Smooth muscle cell (in vitro differentiated cells): ENCODE data around the gene UNC5A. TPM values are rescaled to one million over a fixed set of nuclear protein-coding genes. Genes with fewer than 3 reads are reported as not detected.

Experiments used
- DNase-seq: peaks from one replicate; lab custom pipeline; 2025; ENCODE audit not compliant: unreplicated experiment; lab: John Stamatoyannopoulos, UW
- H2AFZ ChIP-seq: fragments of 200-600 bp; sonication (generic); 2 replicates; pipeline ENCODE4 v1.6.0; 2016; ENCODE audit warnings: antibody characterized with exemption, low read depth, mild to moderate bottlenecking
- H3F3A ChIP-seq: fragments of 200-600 bp; sonication (generic); 2 replicates; pipeline ENCODE4 v1.6.0; 2017; ENCODE audit warnings: antibody characterized with exemption, low read depth
- H3K27ac ChIP-seq: fragments of 200-600 bp; sonication (generic); 2 replicates; pipeline ENCODE4 v1.5.1; 2016; ENCODE audit warnings: low read depth, mild to moderate bottlenecking
- H3K27me3 ChIP-seq: fragments of 200-600 bp; sonication (generic); 2 replicates; pipeline ENCODE4 v1.6.1; 2016; ENCODE audit warnings: low read depth, mild to moderate bottlenecking
- H3K36me3 ChIP-seq: fragments of 200-600 bp; sonication (generic); 2 replicates; pipeline ENCODE4 v1.5.1; 2016; ENCODE audit warnings: low read depth
- H3K4me1 ChIP-seq: fragments of 200-600 bp; sonication (generic); 2 replicates; pipeline ENCODE4 v1.5.1; 2016; ENCODE audit warnings: low read depth
- H3K4me2 ChIP-seq: fragments of 200-600 bp; sonication (generic); 2 replicates; pipeline ENCODE4 v1.6.0; 2016; ENCODE audit warnings: mild to moderate bottlenecking
- H3K4me3 ChIP-seq: fragments of 200-600 bp; sonication (generic); 2 replicates; pipeline ENCODE4 v1.5.1; 2016; ENCODE audit warnings: mild to moderate bottlenecking
- H3K79me2 ChIP-seq: fragments of 200-600 bp; sonication (generic); 2 replicates; pipeline ENCODE4 v1.6.0; 2016; ENCODE audit warnings: low read depth, mild to moderate bottlenecking
- H3K9ac ChIP-seq: fragments of 200-600 bp; sonication (generic); 2 replicates; pipeline ENCODE4 v1.6.0; 2016; ENCODE audit warnings: low read depth
- H3K9me3 ChIP-seq: fragments of 200-600 bp; sonication (generic); replicated peaks from 2 replicates; pipeline ENCODE4 v1.5.1; 2016; ENCODE audit warnings: low read depth
- H4K20me1 ChIP-seq: fragments of 200-600 bp; sonication (generic); 2 replicates; pipeline ENCODE4 v1.6.0; 2016; ENCODE audit warnings: low read depth
- CTCF ChIP-seq: fragments of 200-600 bp; sonication (generic); IDR thresholded peaks from 2 replicates; pipeline ENCODE4 v1.5.1; 2017; ENCODE audit warnings: borderline replicate concordance, mild to moderate bottlenecking, antibody characterized with exemption; ENCODE audit not compliant: insufficient read depth, poor library complexity, severe bottlenecking
- WGBS: methylation state at CpG from one replicate; pipeline ENCODE4 v1.1.7; 2016; ENCODE audit warnings: low lambda C conversion rate; 5-methylcytosine and 5-hydroxymethylcytosine counted together
- polyA plus RNA-seq: library from polyadenylated mRNA; unstranded; fragments of >200 nt; fragmentation: Nextera tagmentation; extraction: Ambion mirVana; gene quantifications from 2 replicates; pipeline ENCODE4 v1.2.1, GENCODE V29; 2016
- total RNA-seq: library from RNA; depleted of rRNA; stranded (reverse); fragments of >200 nt; gene quantifications from 2 replicates; pipeline ENCODE4 v1.2.3, GENCODE V29; 2014

The UNC5A gene
- total and polyA plus RNA-seq, 2 experiments from 2014 or later = not detected

GRCh38 chr5:176771102-176771845 is 39.1 kb upstream of the UNC5A start:
- Histone ChIP-seq H3K27ac (no peak overlapping the region), H3K9ac (no peak overlapping the region), H3F3A (no peaks in the 10 kb centered on the region), H3K4me2 (no peak overlapping the region), H3K9me3 (no peaks in the 10 kb centered on the region), H3K36me3 (no peaks in the 10 kb centered on the region), H3K27me3 (no peaks in the 10 kb centered on the region), H3K79me2 (no peaks in the 10 kb centered on the region), H3K4me3 (no peak overlapping the region), H3K4me1 (no peaks in the 10 kb centered on the region), H2AFZ (no peak overlapping the region), H4K20me1 (no peaks in the 10 kb centered on the region)
- no peak for TF ChIP-seq CTCF
- 93% methylated on average over 8 of the region's 8 CpGs for WGBS
- no peak for DNase-seq

- no peak overlapping the region for H3K4me3 ChIP-seq
- no peaks in the 10 kb centered on the region for H3K9me3 ChIP-seq
- no peak overlapping the region for H3K9ac ChIP-seq
- no peaks in the 10 kb centered on the region for H3K36me3 ChIP-seq
- no peak overlapping the region for H2AFZ ChIP-seq
- H3K4me1 ChIP-seq = no peaks in the 10 kb centered on the region
- H3K27me3 ChIP-seq = no peaks in the 10 kb centered on the region
- TF ChIP-seq CTCF = no peak
- no peak for DNase-seq
- no peak overlapping the region for H3K27ac ChIP-seq
- H3F3A ChIP-seq = no peaks in the 10 kb centered on the region
- no peaks in the 10 kb centered on the region for H3K79me2 ChIP-seq
- H3K4me2 ChIP-seq = no peak overlapping the region
- no peaks in the 10 kb centered on the region for H4K20me1 ChIP-seq
- WGBS = 82% methylated on average over 13 of the region's 13 CpGs
These were observed 37.8 kb upstream of the UNC5A start for GRCh38 chr5:176772271-176773210.

GRCh38 chr5:176773408-176774035 is 36.8 kb upstream of the UNC5A start:
- Histone ChIP-seq H4K20me1 (no peaks in the 10 kb centered on the region), H3K36me3 (no peaks in the 10 kb centered on the region), H3K27me3 (no peaks in the 10 kb centered on the region), H3F3A (no peaks in the 10 kb centered on the region), H3K27ac (no peak overlapping the region), H3K4me3 (no peak overlapping the region), H3K9ac (no peak overlapping the region), H2AFZ (no peak overlapping the region), H3K9me3 (no peaks in the 10 kb centered on the region), H3K4me1 (no peaks in the 10 kb centered on the region), H3K4me2 (no peak overlapping the region), H3K79me2 (no peaks in the 10 kb centered on the region)
- 91% methylated on average over 16 of the region's 16 CpGs for WGBS
- no peak for DNase-seq
- TF ChIP-seq CTCF = no peak
